HepG2 (cell line): ENCODE data around the gene CPT1A. TPM values are rescaled to one million over a fixed set of nuclear protein-coding genes. Genes with fewer than 3 reads are reported as not detected.

Experiments
- ATAC-seq: fragments of 200-7000 bp; cut with Tn5 transposase; 3 replicates; pipeline ENCODE4 v1.9.1; 2020; ENCODE audit warnings: mild to moderate bottlenecking, moderate library complexity
- BruUV-seq: library from RNA; stranded (reverse); fragments of 400-500 nt; replicated peaks from 2 replicates; lab custom pipeline; 2021; lab: Mats Ljungman, UMichigan
- CTCF ChIA-PET: fragments of 300-600 bp; formaldehyde crosslinking; extraction: SDS; loops from one replicate; lab custom pipeline; 2021; ENCODE audit warnings: low total read pairs, inconsistent platforms, low intra/inter-chr PET ratio; lab: Yijun Ruan, JAX
- POLR2A ChIA-PET: fragments of 350-600 bp; sonication (Branson Sonifier 250); formaldehyde crosslinking; loops from one replicate; lab custom pipeline; 2020; ENCODE audit warnings: antibody characterized with exemption, inconsistent platforms; lab: Yijun Ruan, JAX
- DNase-seq: peaks from one replicate; pipeline ENCODE4 v3.0.0-alpha.2; 2015; ENCODE audit warnings: low spot score
- FAIRE-seq: peaks from 3 replicates; lab custom pipeline; 2011; peaks lifted over from hg19 to GRCh38; lab: Jason Lieb, UNC
- H2AFZ ChIP-seq: one replicate; pipeline ENCODE4 v1.6.1; 2011; ENCODE audit warnings: low read length, inconsistent platforms
- H3K27ac ChIP-seq: fragments of 300-600 bp; 3 replicates; pipeline ENCODE4 v1.8.0; 2011; ENCODE audit warnings: mixed run types, mild to moderate bottlenecking, mixed read lengths, low read length, inconsistent platforms; ENCODE audit not compliant: insufficient read depth; ENCODE audit errors: extremely low read length
- H3K27me3 ChIP-seq, 2 experiments: fragments of 200-600 bp in 1 of 2; 2 replicates in 1 of 2; 3 replicates in 1 of 2; pipeline versions ENCODE4 v1.6.0 to v1.8.0; 2011; ENCODE audit warnings: low read length in 2 of 2, mild to moderate bottlenecking in 2 of 2, moderate library complexity in 2 of 2, inconsistent platforms in 1 of 2; ENCODE audit not compliant: insufficient read depth in 2 of 2, control insufficient read depth in 1 of 2
- H3K36me3 ChIP-seq, 2 experiments: fragments of 200-600 bp in 1 of 2; replicated peaks in 1 of 2; 2 replicates in 1 of 2; 3 replicates in 1 of 2; pipeline versions ENCODE4 v1.5.1 to v1.8.0; 2011; ENCODE audit warnings: low read length in 2 of 2, inconsistent platforms in 1 of 2; ENCODE audit not compliant: insufficient read depth in 2 of 2, control insufficient read depth in 1 of 2
- H3K4me1 ChIP-seq: 2 replicates; pipeline ENCODE4 v1.5.1; 2012; ENCODE audit warnings: low read length, inconsistent platforms; ENCODE audit not compliant: insufficient read depth
- H3K4me2 ChIP-seq: 2 replicates; pipeline ENCODE4 v1.6.0; 2011; ENCODE audit warnings: low read depth, low read length, inconsistent platforms
- H3K4me3 ChIP-seq, 3 experiments: fragments of 200-600 bp in 1 of 3; sonication (generic), shearing (Covaris generic) in 1 of 3; replicated peaks in 1 of 3; 2 replicates each; pipeline ENCODE4 v1.5.1; 2011 to 2016; ENCODE audit warnings: low read length in 3 of 3, inconsistent platforms in 2 of 3, low read depth in 2 of 3, mild to moderate bottlenecking in 2 of 3, control low read depth in 1 of 3, mixed read lengths in 1 of 3; ENCODE audit not compliant: insufficient read depth in 1 of 3
- H3K79me2 ChIP-seq: one replicate; pipeline ENCODE4 v1.6.1; 2011; ENCODE audit warnings: low read length, inconsistent platforms; ENCODE audit not compliant: insufficient read depth
- H3K9ac ChIP-seq: 2 replicates; pipeline ENCODE4 v1.6.0; 2011; ENCODE audit warnings: mild to moderate bottlenecking, low read depth, low read length, inconsistent platforms; ENCODE audit not compliant: insufficient read depth
- H3K9me3 ChIP-seq: 2 replicates; pipeline ENCODE4 v1.5.1; 2012; ENCODE audit warnings: mild to moderate bottlenecking, low read length
- H4K20me1 ChIP-seq: 2 replicates; pipeline ENCODE4 v1.6.0; 2011; ENCODE audit warnings: inconsistent platforms, mild to moderate bottlenecking, low read length, moderate library complexity; ENCODE audit not compliant: insufficient read depth
- CEBPG ChIP-seq: IDR thresholded peaks from 2 replicates; pipeline ENCODE4 v1.6.1; 2016
- ELF1 ChIP-seq: sonication (generic); formaldehyde crosslinking; IDR thresholded peaks from 2 replicates; pipeline ENCODE4 v1.4.0; 2020; ENCODE audit warnings: missing genetic modification reagents
- KDM2A ChIP-seq: sonication (generic); formaldehyde crosslinking; IDR thresholded peaks from 2 replicates; pipeline ENCODE4 v1.4.0; 2020; ENCODE audit warnings: low read depth, missing genetic modification reagents, borderline replicate concordance
- KDM6A ChIP-seq: IDR thresholded peaks from 2 replicates; pipeline ENCODE4 v1.6.1; 2016; ENCODE audit warnings: low read depth
- PCBP1 ChIP-seq: fragments of 200-400 bp; formaldehyde crosslinking; IDR thresholded peaks from 2 replicates; pipeline ENCODE4 v1.6.1; 2017; ENCODE audit warnings: mild to moderate bottlenecking, low read depth, low read length, borderline replicate concordance
- SP140L ChIP-seq: sonication (generic); formaldehyde crosslinking; IDR thresholded peaks from 2 replicates; pipeline ENCODE4 v1.4.0; 2020; ENCODE audit warnings: missing genetic modification reagents, borderline replicate concordance
- SRF ChIP-seq: IDR thresholded peaks from 2 replicates; pipeline ENCODE4 v1.6.1; 2011; ENCODE audit warnings: mild to moderate bottlenecking, low read depth, low read length, moderate library complexity
- ZBTB7A ChIP-seq: sonication (generic); formaldehyde crosslinking; IDR thresholded peaks from 2 replicates; pipeline ENCODE4 v1.8.0; 2022; ENCODE audit warnings: mild to moderate bottlenecking, missing genetic modification reagents
- ZFP41 ChIP-seq: sonication (generic); formaldehyde crosslinking; IDR thresholded peaks from 2 replicates; pipeline ENCODE4 v1.4.0; 2020; ENCODE audit warnings: mild to moderate bottlenecking, missing genetic modification reagents, borderline replicate concordance
- ZFX ChIP-seq: sonication (generic); formaldehyde crosslinking; IDR thresholded peaks from 2 replicates; pipeline ENCODE4 v1.4.0; 2020; ENCODE audit warnings: mild to moderate bottlenecking, low read depth, missing genetic modification reagents, moderate library complexity
- ZNF3 ChIP-seq: IDR thresholded peaks from 2 replicates; pipeline ENCODE4 v1.7.0; 2017; ENCODE audit warnings: inconsistent platforms
- ZNF460 ChIP-seq: sonication (generic); formaldehyde crosslinking; IDR thresholded peaks from 2 replicates; pipeline ENCODE4 v1.5.1; 2020; ENCODE audit warnings: missing genetic modification reagents, mild to moderate bottlenecking, borderline replicate concordance
- ZNF510 ChIP-seq: sonication (generic); formaldehyde crosslinking; IDR thresholded peaks from 2 replicates; pipeline ENCODE4 v1.4.0; 2020; ENCODE audit warnings: low read depth, mild to moderate bottlenecking, missing genetic modification reagents
- ZNF577 ChIP-seq: sonication (generic); formaldehyde crosslinking; IDR thresholded peaks from 2 replicates; pipeline ENCODE4 v1.4.0; 2020; ENCODE audit warnings: mild to moderate bottlenecking, low read depth, missing genetic modification reagents, borderline replicate concordance
- ZNF746 ChIP-seq: sonication (generic); formaldehyde crosslinking; IDR thresholded peaks from 2 replicates; pipeline ENCODE4 v1.8.0; 2022; ENCODE audit warnings: mild to moderate bottlenecking, missing genetic modification reagents
- ZNF773 ChIP-seq: sonication (generic); formaldehyde crosslinking; IDR thresholded peaks from 2 replicates; pipeline ENCODE4 v1.4.0; 2020; ENCODE audit warnings: missing genetic modification reagents, borderline replicate concordance
- WGBS: methylation state at CpG from one replicate; pipeline ENCODE4 v1.1.6; 2017; ENCODE audit warnings: low lambda C conversion rate; 5-methylcytosine and 5-hydroxymethylcytosine counted together
- in situ Hi-C: cut with HindIII; loops from 2 replicates; pipeline ENCODE4 v1.10.0; 2017; ENCODE audit warnings: low pct_unique_long_range_greater_than_20kb; ENCODE audit not compliant: extremely low pct_ligation_motif_present
- intact Hi-C: fragments of 100-400 bp; cut with micrococcal nuclease; formaldehyde crosslinking; loops from one replicate; pipeline ENCODE4 v1.10.0; 2022; ENCODE audit not compliant: unreplicated experiment
- polyA plus RNA-seq, 8 experiments: library from polyadenylated mRNA; depleted of rRNA in 3 of 8; stranded (reverse) in 7 of 8; unstranded in 1 of 8; fragments of >200 nt; fragmentation: Illumina TruSeq in 4 of 8; extraction: Trizol in 4 of 8; gene quantifications; 2 replicates each; pipeline versions ENCODE4 v1.2.1 to v1.2.3, GENCODE V29; 2011 to 2016; ENCODE audit warnings: low read depth in 4 of 8, missing spikeins in 1 of 8, mixed read lengths in 1 of 8; ENCODE audit not compliant: insufficient read depth in 1 of 8
- total RNA-seq, 5 experiments: library from RNA; depleted of rRNA; stranded (reverse); fragments of >200 nt; fragmentation: Illumina TruSeq; extraction: Trizol; gene quantifications; 2 replicates each; pipeline ENCODE4 v1.2.3, GENCODE V29; 2016; ENCODE audit warnings: low read depth in 1 of 5
- TF ChIP-seq, protein P1 (sequence below): sonication (generic); formaldehyde crosslinking; IDR thresholded peaks from 2 replicates; pipeline ENCODE4 v1.5.0; 2020; ENCODE audit warnings: missing genetic modification reagents

CPT1A gene
- total and polyA plus RNA-seq, 2 of the 13 experiments (the other 11 are each of a cell fraction or from before 2014, with no cell fraction given), result 7.0 to 7.1 TPM

DNA sequence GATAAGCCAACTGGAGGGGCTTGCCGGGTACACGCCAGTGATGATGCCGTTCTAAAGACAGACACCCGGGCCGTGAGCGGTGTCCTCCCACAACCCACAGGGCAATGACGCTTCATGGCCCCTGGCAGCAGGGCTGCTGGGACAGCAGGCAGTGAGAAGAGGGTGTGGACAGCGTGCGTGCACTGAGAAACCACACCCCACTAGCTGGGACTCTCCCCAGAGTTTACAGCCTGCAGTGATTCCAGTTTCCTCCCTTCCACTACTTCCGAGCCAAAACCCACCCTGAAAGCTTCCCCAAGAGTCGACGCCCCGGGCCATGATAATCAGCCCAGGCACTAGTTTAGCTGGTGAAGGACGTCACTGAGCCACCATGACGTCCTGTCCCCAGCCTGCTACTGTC lies 29.2 kb downstream of the CPT1A start:
- no peak overlapping the region for H3K27ac ChIP-seq
- H3K4me2 ChIP-seq, result no peak overlapping the region
- ChIA-PET POLR2A (no interaction called here), CTCF (no interaction called here)
- FAIRE-seq (no peak), DNase-seq (no peak), ATAC-seq (no peak)
- TF ChIP-seq ZNF510 (CRISPR knock-in tag) (no peak), KDM2A (no peak), ZNF773 (CRISPR knock-in tag) (no peak), ZNF577 (CRISPR knock-in tag) (no peak), SP140L (no peak)
- in situ Hi-C loops (no loop called here), intact Hi-C loops (no loop called here)
- no peak overlapping the region for H3K9ac ChIP-seq
- no peaks in the 10 kb centered on the region for H3K27me3 ChIP-seq
- no peak overlapping the region for H2AFZ ChIP-seq
- H3K9me3 ChIP-seq, result no peaks in the 10 kb centered on the region
- H3K4me3 ChIP-seq, result no peak overlapping the region
- WGBS, result 91% methylated on average over 14 of the region's 15 CpGs
- BruUV-seq, result no TSS peak
- H3K4me1 ChIP-seq, result no peaks in the 10 kb centered on the region
- peaks cover 9% of the 10 kb centered on the region; the same call in 1 of the 2 replicates for H4K20me1 ChIP-seq
- peaks cover 4% of the 10 kb centered on the region in 2 experiments; a peak in 3 of 5 replicates for H3K36me3 ChIP-seq
- H3K79me2 ChIP-seq, result no peaks in the 10 kb centered on the region

DNA sequence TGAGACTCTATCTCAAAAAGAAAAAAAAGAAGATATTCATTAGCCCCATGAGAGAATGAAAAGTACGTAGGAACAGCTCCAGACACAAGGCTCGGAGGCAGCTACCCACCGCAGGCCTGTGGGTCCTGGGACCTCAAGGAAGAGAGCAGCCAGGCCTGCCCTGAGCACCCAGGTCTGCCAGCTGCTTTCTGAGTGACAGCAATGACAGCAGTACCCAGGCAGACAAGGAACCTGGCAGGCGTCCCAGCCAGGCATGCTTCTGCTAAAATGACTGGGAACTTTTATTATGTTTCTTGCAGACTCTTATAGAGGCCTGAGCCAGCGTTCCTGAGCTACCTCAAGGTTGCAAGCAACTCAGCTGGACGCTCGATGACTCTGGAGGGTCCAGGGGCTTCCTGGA lies 31.6 kb downstream of the CPT1A start:
- peaks cover 4% of the 10 kb centered on the region in 2 experiments; a peak in 3 of 5 replicates for H3K36me3 ChIP-seq
- no peaks in the 10 kb centered on the region for H3K9me3 ChIP-seq
- POLR2A ChIA-PET, result no interaction called here
- ATAC-seq (no peak), FAIRE-seq (no peak), DNase-seq (no peak)
- no peak overlapping the region for H3K4me3 ChIP-seq
- H3K9ac ChIP-seq, result no peak overlapping the region
- CTCF ChIA-PET, result no interaction called here
- H2AFZ ChIP-seq, result no peak overlapping the region
- no peaks in the 10 kb centered on the region for H3K79me2 ChIP-seq
- H4K20me1 ChIP-seq, result no peaks in the 10 kb centered on the region
- H3K27me3 ChIP-seq, result no peaks in the 10 kb centered on the region
- no TSS peak for BruUV-seq
- 90% methylated on average over 3 of the region's 7 CpGs for WGBS
- no peaks in the 10 kb centered on the region for H3K4me1 ChIP-seq
- intact Hi-C loops (no loop called here), in situ Hi-C loops (no loop called here)
- H3K27ac ChIP-seq, result no peak overlapping the region
- H3K4me2 ChIP-seq, result no peak overlapping the region
- TF ChIP-seq ELF1 (CRISPR knock-in tag), result no peak
- no peak for TF ChIP-seq SRF
- no peak for TF ChIP-seq ZBTB7A
- TF ChIP-seq ZFP41, result no peak
- no peak for TF ChIP-seq ZFX (CRISPR knock-in tag)
- TF ChIP-seq KDM6A (CRISPR knock-in tag), result no peak
- TF ChIP-seq, protein P1, sequence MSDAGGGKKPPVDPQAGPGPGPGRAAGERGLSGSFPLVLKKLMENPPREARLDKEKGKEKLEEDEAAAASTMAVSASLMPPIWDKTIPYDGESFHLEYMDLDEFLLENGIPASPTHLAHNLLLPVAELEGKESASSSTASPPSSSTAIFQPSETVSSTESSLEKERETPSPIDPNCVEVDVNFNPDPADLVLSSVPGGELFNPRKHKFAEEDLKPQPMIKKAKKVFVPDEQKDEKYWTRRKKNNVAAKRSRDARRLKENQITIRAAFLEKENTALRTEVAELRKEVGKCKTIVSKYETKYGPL, result no peak
- no peak for TF ChIP-seq PCBP1
- TF ChIP-seq ZNF746 (CRISPR knock-in tag), result no peak
- no peak for TF ChIP-seq CEBPG (CRISPR knock-in tag)
- no peak for TF ChIP-seq ZNF3 (CRISPR knock-in tag)
- TF ChIP-seq ZNF460 (CRISPR knock-in tag), result no peak
